ENCODE data around the gene MOV10. TPM values are rescaled to one million over a fixed set of nuclear protein-coding genes. Genes with fewer than 3 reads are reported as not detected.
"Not testable (repeated sequence)": the region's sequence is repeated elsewhere in the genome, so short reads cannot be mapped to it uniquely, and the experiment has no call there.

MOV10 gene
- total RNA-seq, 1 experiment from 2014 or later = 58.9 TPM

- no peak for DNase-seq (ENCODE audit: low read depth)
Observed at GRCh38 chr1:112712191-112712590, 37.7 kb downstream of the MOV10 start.

DNA sequence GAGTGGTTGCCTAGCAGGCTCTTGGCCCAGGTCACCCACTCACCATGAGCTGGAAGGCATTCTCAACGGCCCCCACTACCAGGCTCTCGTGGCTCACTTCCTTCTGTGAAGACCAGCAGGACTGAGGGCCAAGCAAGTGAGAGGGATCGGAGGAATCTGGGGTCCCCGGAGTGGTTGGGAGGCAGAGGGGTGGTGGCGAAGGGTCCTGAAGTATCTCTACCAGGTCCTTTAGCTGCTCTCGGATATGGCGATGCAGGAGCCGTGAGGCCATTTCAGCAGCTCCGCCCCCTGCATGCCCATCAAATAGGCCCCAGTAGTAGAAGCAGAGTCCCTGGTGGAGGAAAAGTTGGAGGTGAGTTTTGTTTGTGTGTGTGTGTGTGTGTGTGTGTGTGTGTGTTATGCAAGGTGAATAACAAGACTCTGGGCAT, 38.3 kb downstream of the MOV10 start:
- no peak for DNase-seq (ENCODE audit: low read depth)

DNA sequence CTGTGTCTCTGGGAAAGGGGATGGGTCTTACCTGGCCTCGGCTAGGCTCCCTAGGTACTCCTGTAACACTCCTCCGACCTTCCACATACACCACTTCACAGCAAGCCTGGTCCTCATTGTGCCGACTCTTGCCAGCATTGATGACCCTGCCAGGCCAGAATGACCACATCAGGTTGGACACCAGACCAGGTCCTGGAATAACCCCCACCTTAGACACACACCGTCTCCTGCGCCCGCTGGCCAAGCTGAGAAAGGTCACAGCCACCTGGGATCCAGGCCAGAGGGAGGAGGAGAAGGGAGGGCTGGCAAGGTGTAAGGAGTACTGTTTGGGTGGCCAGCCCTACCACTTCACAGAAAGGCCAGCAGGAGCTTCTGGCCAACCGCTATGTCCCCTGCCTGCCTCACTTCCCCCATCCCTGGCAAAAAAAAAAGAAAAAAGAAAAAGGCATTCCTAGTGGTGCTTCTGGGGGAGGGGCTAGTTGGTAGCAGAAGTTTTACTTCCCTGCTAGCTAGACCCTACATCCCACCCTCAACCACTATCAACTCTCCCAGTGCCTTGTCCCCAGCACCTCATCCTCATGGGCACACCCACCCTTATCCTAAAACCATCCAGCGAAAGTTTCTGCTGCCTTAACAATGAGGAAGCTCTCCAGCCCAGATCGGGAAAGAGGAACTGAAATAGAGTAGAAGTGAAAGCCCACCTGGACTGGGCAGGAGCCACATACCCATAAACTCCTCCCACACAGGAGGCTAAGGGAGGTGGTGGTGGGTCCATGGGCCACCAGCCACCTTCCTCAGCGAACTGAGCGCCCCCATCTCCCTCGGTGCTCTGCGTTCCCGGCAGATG, 39.2 kb downstream of the MOV10 start:
- no peak for DNase-seq (ENCODE audit: low read depth)

DNA sequence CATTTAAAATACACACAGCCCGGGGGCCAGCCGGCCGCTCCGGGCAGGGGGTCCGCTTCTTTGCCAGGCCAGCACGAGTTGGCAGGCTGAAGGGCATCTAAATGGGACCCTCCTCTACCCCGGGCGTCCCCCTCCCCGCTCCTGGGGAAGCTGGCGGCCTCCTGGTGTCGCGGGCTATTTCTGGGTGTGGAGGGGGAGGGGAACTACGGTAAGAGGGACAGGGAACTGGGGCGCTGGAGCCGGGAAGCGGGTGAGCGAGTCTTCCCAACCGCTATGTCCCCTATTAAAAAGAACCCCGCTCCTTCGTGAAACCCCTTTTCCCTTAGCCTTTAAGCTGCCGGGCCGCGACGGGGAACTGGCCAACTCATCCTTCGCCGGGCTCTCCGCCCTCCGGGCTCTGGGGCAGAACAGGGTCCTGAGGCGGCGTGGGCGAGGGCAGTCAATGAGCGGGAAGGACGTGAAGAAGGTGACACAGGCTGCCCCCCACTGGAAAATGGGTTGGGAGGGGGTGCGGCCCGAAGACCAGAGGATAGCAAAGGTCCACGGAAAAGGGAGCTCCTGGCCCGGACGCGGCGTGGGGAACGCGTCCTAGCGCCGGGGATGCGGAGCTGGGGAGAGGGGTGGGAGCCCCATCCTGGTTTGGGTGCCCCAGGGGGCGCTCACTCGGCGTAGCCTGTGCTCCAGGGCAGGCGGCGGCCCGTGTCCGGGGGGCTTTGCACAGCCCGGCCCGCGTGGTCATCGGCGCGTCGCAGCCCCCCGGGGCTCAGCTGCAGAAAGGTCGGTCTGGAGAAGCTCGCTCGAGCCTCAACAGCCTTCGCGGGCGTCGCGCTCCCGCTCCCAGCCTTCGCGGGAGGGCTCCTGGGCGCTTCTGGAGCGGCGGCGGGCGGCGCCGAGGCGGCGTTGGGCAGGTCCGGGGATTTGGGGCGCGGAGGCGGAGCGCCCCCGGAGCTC, 40.1 kb downstream of the MOV10 start:
- DNase-seq (ENCODE audit: low read depth) = no peak

- DNase-seq (ENCODE audit: low read depth) = peak; percentile 89
Observed at GRCh38 chr1:112715264-112716053, 41.0 kb downstream of the MOV10 start, which contains the start of gene PPM1J. Gene PPM1J, minus strand, starts transcription at chr1:112715332. Its CDS starts 31 bp downstream, at chr1:112715301.

- DNase-seq (ENCODE audit: low read depth) = peak; percentile 86
Observed at GRCh38 chr1:112716133-112716720, 41.8 kb downstream of the MOV10 start.

DNA sequence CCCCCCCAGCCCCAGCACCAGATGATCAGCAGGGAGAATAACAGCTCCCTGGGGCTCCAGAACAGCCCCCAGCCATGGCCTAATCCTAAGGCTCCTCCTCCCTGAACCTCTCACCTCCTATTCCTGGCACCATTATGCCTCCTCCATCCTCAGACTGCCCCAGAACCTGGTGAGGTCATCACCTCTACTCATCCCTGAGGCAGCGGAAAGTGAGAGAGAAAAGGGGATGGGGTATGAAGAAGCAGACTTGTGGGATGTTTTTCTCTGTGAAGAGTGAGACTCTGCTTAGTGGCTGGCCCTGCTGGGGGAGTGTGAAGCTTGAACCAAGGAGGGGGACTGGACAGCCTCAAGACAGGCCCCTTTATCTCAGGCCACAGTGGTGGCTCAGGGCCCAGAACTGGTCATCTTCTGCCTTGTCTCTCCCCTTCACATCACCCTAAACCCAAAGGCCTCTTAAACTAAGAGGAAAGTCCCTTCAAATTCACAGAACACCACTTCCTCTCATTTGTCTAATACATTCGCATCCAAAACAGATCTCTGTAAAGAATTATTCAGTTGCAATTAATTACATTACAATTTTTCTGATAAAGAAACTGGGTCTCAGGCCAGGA, 42.9 kb downstream of the MOV10 start:
- DNase-seq (ENCODE audit: low read depth) = no peak

DNA sequence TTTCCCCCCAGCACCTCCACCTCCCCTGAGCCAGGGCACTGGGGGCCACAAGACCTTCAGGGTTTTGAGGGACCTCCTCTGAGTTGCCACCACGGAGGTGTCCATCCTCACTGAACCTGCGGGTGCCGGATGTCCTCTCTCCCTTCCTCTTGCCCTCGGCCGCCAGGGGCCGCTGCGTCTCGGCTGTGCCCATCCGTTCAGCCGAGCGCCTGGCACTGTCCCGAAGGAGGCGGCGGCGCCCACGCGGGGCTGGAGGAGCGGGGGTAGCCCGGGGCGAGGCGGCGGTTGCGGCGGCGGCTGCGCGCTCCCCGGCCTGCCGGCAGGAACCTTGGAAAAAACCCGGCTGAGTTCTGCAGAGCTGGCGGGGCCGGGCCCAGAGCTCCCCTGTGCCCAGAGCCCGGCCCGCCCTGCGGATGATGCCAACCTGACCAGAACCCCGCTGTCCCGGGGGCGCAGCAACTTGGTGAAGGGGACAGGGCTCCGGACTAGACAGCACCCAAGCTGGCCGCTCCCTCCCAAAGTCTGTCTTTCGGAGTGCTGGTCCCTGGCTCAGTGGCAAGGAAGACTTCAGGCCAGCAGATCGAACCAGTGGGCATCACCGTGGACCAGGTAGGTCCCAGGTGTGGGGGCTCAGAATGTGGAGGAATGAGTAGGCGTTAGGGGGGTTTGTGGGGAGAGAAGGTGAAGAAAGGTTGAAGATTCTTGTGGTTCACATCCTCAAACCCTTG, 44.4 kb downstream of the MOV10 start:
- peak; percentile 53 for DNase-seq (ENCODE audit: low read depth)

DNA sequence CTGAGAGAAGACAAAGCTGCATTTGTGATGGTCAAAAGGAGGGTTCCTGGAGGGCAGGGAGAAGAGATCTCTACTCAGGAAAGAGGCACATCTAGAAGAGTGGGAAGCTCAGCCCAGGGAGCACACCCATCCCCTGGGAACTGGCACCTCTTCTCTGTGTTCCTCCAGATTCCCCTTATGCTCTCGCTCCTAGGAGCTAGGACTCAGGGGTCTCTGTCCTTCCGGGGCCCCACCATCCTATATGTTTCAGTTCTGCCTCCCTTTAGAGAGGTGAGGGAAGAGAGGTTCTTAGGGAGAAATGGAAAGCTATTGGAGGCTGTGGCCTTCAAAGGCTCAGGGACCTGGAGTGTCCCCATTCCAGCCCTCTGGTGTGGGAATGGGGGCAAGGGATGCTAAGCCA, 45.2 kb downstream of the MOV10 start:
- DNase-seq (ENCODE audit: low read depth) = no peak

GRCh38 chr1:112720800-112721199, 46.3 kb downstream of the MOV10 start:
- DNase-seq (ENCODE audit: low read depth) = no peak

- DNase-seq (ENCODE audit: low read depth) = not testable (repeated sequence)
Observed at GRCh38 chr1:112721294-112721693, 46.8 kb downstream of the MOV10 start.

GRCh38 chr1:112721966-112722524, 47.6 kb downstream of the MOV10 start:
- DNase-seq (ENCODE audit: low read depth) = no peak

GRCh38 chr1:112722601-112723510, 48.4 kb downstream of the MOV10 start:
- DNase-seq (ENCODE audit: low read depth) = no peak

DNA sequence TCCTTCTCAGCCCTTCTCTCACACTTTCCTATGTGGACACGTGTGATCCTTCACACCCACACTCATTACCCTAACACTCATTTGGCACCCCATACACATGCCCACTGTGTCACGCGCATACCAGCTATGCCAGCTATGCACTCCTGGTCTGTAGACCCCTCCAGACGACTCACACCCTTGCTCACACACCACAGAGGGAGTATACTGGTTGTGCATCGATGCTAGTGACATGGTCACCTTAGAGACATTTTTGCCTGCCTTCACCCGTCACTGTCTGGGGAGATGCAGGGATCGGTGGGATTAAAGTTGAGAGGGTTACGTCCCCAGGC, 49.0 kb downstream of the MOV10 start:
- DNase-seq (ENCODE audit: low read depth) = no peak

- DNase-seq (ENCODE audit: low read depth) = not testable (repeated sequence)
Observed at GRCh38 chr1:112724240-112724639, 49.8 kb downstream of the MOV10 start.

DNA sequence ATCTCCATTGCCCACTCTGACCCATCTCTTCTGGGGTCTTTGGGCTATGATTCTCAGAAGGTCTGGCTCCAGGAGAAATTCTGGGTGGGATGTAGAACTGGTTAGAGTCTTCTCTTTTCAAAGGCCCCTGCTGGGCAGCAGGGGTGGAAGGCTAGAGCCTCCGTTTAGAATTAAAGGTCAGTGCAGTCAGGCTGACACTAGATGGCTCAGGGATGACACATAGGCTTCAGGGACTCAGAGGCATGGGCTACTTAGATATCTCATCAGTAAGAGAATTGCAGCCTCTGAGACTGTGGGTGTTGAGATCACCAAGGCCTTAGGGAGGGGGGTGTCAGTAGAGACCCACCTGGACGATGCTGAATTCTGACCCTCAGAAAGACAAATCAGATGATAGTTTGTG, 53.3 kb downstream of the MOV10 start:
- no peak for DNase-seq (ENCODE audit: low read depth)

GRCh38 chr1:112728306-112728971, 54.0 kb downstream of the MOV10 start:
- DNase-seq (ENCODE audit: low read depth) = not testable (repeated sequence)

DNA sequence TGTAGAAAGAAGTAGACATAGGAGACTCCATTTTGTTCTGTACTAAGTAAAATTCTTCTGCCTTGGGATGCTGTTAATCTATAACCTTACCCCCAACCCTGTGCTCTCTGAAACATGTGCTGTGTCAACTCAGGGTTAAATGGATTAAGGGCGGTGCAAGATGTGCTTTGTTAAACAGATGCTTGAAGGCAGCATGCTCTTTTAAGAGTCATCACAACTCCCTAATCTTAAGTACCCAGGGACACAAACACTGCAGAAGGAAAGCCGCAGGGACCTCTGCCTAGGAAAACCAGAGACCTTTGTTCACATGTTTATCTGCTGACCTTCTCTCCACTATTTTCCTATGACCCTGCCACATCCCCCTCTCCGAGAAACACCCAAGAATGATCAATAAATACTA, 54.6 kb downstream of the MOV10 start:
- not testable (repeated sequence) for DNase-seq (ENCODE audit: low read depth)
